GM12878 (cell line): Measurements from ENCODE around the gene C19orf67.

Experiments
- BCL3 ChIP-seq: IDR thresholded peaks from 2 replicates; pipeline ENCODE4 v1.6.1; 2011; ENCODE audit warnings: borderline replicate concordance, low read depth, mild to moderate bottlenecking, moderate library complexity, low read length; ENCODE audit not compliant: insufficient read depth, poor library complexity, severe bottlenecking
- CBX5 ChIP-seq: sonication (generic); IDR thresholded peaks from 2 replicates; pipeline ENCODE4 v1.6.1; 2016; ENCODE audit warnings: low read depth, moderate library complexity, mild to moderate bottlenecking, inconsistent platforms
- EZH2 ChIP-seq: IDR thresholded peaks from 2 replicates; pipeline ENCODE4 v1.6.1; 2012; ENCODE audit warnings: low read depth, mild to moderate bottlenecking, control low read depth, inconsistent platforms, low read length, borderline replicate concordance; ENCODE audit not compliant: control insufficient read depth
- NFYB ChIP-seq: IDR thresholded peaks from 2 replicates; pipeline ENCODE4 v1.6.1; 2011; ENCODE audit warnings: low read depth, mild to moderate bottlenecking, low read length, improper control_type of control experiment, moderate library complexity; ENCODE audit not compliant: insufficient read depth
- NR2C2 ChIP-seq: IDR thresholded peaks from 2 replicates; pipeline ENCODE4 v1.6.1; 2011; ENCODE audit warnings: borderline replicate concordance, low read depth; ENCODE audit not compliant: control insufficient read depth, insufficient read length
- PBX3 ChIP-seq: IDR thresholded peaks from 2 replicates; pipeline ENCODE4 v1.6.1; 2011; ENCODE audit warnings: mild to moderate bottlenecking, low read depth, low read length, moderate library complexity; ENCODE audit not compliant: insufficient replicate concordance
- SRF ChIP-seq, 2 experiments: IDR thresholded peaks; 2 replicates each; pipeline ENCODE4 v1.6.1; 2011; ENCODE audit warnings: low read depth in 2 of 2, low read length in 2 of 2, mild to moderate bottlenecking in 1 of 2, moderate library complexity in 1 of 2
- TF ChIP-seq, protein P1 (sequence below): IDR thresholded peaks from 2 replicates; pipeline ENCODE4 v1.6.1; 2011; ENCODE audit warnings: low read depth, low read length, improper control_type of control experiment, borderline replicate concordance
- TF ChIP-seq, protein P2 (sequence below), 3 experiments: IDR thresholded peaks in 2 of 3; conservative IDR thresholded peaks in 1 of 3; 2 replicates each; pipeline ENCODE4 v1.5.1; 2011; ENCODE audit warnings: low read depth in 3 of 3, low read length in 3 of 3, mild to moderate bottlenecking in 3 of 3, control low read depth in 2 of 3, moderate library complexity in 2 of 3, inconsistent platforms in 1 of 3, mixed read lengths in 1 of 3; ENCODE audit not compliant: control insufficient read depth in 2 of 3, insufficient read depth in 1 of 3; ENCODE audit errors: extremely low read depth in 1 of 3

GRCh38 chr19:14053032-14053431 is 32.6 kb downstream of the C19orf67 start:
- TF ChIP-seq CBX5 = no peak
- no peak for TF ChIP-seq PBX3
- no peak for TF ChIP-seq BCL3
- TF ChIP-seq, protein P1, sequence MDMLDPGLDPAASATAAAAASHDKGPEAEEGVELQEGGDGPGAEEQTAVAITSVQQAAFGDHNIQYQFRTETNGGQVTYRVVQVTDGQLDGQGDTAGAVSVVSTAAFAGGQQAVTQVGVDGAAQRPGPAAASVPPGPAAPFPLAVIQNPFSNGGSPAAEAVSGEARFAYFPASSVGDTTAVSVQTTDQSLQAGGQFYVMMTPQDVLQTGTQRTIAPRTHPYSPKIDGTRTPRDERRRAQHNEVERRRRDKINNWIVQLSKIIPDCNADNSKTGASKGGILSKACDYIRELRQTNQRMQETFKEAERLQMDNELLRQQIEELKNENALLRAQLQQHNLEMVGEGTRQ = no peak
- TF ChIP-seq SRF (IDR thresholded peaks at IDR 0.05; ENCODE audit: low read depth in 2 of 2, low read length in 2 of 2) = no peak
- no peak for TF ChIP-seq NFYB
- TF ChIP-seq, protein P2, sequence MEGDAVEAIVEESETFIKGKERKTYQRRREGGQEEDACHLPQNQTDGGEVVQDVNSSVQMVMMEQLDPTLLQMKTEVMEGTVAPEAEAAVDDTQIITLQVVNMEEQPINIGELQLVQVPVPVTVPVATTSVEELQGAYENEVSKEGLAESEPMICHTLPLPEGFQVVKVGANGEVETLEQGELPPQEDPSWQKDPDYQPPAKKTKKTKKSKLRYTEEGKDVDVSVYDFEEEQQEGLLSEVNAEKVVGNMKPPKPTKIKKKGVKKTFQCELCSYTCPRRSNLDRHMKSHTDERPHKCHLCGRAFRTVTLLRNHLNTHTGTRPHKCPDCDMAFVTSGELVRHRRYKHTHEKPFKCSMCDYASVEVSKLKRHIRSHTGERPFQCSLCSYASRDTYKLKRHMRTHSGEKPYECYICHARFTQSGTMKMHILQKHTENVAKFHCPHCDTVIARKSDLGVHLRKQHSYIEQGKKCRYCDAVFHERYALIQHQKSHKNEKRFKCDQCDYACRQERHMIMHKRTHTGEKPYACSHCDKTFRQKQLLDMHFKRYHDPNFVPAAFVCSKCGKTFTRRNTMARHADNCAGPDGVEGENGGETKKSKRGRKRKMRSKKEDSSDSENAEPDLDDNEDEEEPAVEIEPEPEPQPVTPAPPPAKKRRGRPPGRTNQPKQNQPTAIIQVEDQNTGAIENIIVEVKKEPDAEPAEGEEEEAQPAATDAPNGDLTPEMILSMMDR (IDR thresholded peaks at IDR 0.05 in 2 of 3, conservative IDR thresholded peaks at IDR 0.05 in 1 of 3; ENCODE audit: control insufficient read depth in 2 of 3, extremely low read depth in 1 of 3, insufficient read depth in 1 of 3, low read depth in 3 of 3, low read length in 3 of 3) = no peak
- no peak for TF ChIP-seq NR2C2
- no peak for TF ChIP-seq EZH2
